Mesothelial cell of epicardium (in vitro differentiated cells): ENCODE data around the gene TRMT1. TPM values are rescaled to one million over a fixed set of nuclear protein-coding genes. Genes with fewer than 3 reads are reported as not detected.

Experiments
- DNase-seq, 2 experiments: peaks; one replicate each; pipeline ENCODE4 v3.0.0; 2021; ENCODE audit warnings: low spot score in 2 of 2; ENCODE audit not compliant: unreplicated experiment in 2 of 2
- H3K27ac Mint-ChIP-seq: 2 replicates; pipeline ENCODE4 v1.8.0; 2021; ENCODE audit warnings: mixed read lengths
- H3K27me3 Mint-ChIP-seq: 2 replicates; pipeline ENCODE4 v1.8.0; 2021; ENCODE audit warnings: low read depth, mixed read lengths
- H3K36me3 Mint-ChIP-seq: 2 replicates; pipeline ENCODE4 v1.8.0; 2021; ENCODE audit warnings: mixed read lengths
- H3K4me1 Mint-ChIP-seq: 2 replicates; pipeline ENCODE4 v1.8.0; 2021; ENCODE audit warnings: mixed read lengths
- H3K4me3 Mint-ChIP-seq: 2 replicates; pipeline ENCODE4 v1.8.0; 2021; ENCODE audit warnings: mild to moderate bottlenecking, moderate library complexity, mixed read lengths
- H3K9me3 Mint-ChIP-seq: 2 replicates; pipeline ENCODE4 v1.8.0; 2021; ENCODE audit warnings: mixed read lengths
- total RNA-seq: library from RNA; stranded (reverse); gene quantifications from 3 replicates; pipeline ENCODE4 v1.2.1, GENCODE V29; 2021
- TF ChIP-seq, protein P1 (sequence below): fragments of 200-600 bp; sonication (generic); IDR thresholded peaks from one replicate; pipeline ENCODE4 v1.5.0; 2021; ENCODE audit warnings: antibody characterized with exemption; ENCODE audit not compliant: unreplicated experiment

The TRMT1 gene
- total RNA-seq, 1 donor from 2014 or later = 57.0 TPM

DNA sequence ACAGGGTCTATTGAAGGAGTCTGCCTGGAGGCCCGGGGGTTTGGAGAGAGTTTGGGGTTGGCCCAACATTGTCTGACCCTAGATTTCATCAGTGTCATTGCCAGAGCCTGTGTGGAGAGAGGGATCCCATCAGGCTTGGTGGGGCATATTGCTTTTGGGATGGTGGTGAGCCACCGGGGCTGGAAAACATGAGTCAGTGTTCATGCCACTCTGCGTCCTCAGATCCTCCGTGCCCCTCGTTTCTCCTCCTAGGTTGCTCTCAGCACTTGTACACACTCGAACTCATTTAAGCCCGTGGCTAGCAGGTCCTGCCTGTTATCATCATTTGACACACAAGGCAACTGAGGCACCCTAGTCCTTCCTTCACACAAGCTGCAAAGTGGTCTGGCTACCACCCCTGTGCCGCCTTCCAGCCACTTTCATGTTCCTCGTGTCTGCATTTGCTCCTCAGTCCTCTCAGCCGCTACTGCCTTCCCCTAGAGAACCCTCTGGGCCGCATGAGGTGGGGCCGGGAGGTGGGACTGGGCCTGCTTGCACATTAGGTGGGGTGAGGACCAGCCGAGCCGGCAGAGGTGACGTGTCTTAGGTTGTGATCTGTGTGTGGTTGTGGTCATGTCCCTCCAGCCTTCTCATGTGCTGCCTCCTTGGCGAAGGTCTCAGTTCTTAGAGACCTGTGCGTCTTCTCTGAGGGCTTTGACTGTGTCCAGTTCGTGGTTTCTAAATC is 5.2 kb upstream of the TRMT1 start:
- no peaks in the 10 kb centered on the region for H3K27me3 Mint-ChIP-seq
- H3K27ac Mint-ChIP-seq = peak overlapping the region; percentile 62
- H3K4me1 Mint-ChIP-seq = peaks cover 27% of the 10 kb centered on the region
- TF ChIP-seq, protein P1, sequence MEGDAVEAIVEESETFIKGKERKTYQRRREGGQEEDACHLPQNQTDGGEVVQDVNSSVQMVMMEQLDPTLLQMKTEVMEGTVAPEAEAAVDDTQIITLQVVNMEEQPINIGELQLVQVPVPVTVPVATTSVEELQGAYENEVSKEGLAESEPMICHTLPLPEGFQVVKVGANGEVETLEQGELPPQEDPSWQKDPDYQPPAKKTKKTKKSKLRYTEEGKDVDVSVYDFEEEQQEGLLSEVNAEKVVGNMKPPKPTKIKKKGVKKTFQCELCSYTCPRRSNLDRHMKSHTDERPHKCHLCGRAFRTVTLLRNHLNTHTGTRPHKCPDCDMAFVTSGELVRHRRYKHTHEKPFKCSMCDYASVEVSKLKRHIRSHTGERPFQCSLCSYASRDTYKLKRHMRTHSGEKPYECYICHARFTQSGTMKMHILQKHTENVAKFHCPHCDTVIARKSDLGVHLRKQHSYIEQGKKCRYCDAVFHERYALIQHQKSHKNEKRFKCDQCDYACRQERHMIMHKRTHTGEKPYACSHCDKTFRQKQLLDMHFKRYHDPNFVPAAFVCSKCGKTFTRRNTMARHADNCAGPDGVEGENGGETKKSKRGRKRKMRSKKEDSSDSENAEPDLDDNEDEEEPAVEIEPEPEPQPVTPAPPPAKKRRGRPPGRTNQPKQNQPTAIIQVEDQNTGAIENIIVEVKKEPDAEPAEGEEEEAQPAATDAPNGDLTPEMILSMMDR = no peak
- H3K9me3 Mint-ChIP-seq = no peaks in the 10 kb centered on the region
- peaks cover 4% of the 10 kb centered on the region for H3K36me3 Mint-ChIP-seq
- DNase-seq = no peak
- no peak overlapping the region for H3K4me3 Mint-ChIP-seq

DNA sequence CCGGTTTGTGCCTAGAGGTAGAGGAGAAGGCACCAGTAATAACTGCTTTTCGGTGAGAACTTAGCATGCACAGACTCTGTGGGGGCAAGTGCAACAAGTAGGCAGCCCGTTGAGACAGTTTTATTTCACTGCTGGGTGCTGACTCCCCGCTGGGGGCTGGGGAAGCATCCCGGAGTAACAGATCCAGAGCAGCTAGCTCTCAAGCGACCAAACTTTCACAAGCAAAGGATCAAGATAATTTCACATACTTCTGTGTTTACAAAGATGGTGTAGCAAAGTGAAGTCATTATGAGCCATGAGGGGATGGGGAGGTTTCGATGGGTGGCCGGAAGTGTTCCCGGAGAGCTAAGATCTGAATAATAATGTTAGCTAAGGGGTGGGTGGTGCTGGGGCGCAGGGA is 4.3 kb upstream of the TRMT1 start:
- no peaks in the 10 kb centered on the region for H3K9me3 Mint-ChIP-seq
- H3K4me1 Mint-ChIP-seq = peaks cover 34% of the 10 kb centered on the region
- peak overlapping the region; percentile 61 for H3K27ac Mint-ChIP-seq
- no peaks in the 10 kb centered on the region for H3K27me3 Mint-ChIP-seq
- peaks cover 4% of the 10 kb centered on the region for H3K36me3 Mint-ChIP-seq
- TF ChIP-seq, protein P1 = no peak
- no peak for DNase-seq
- peak overlapping the region; percentile 14 for H3K4me3 Mint-ChIP-seq

DNA sequence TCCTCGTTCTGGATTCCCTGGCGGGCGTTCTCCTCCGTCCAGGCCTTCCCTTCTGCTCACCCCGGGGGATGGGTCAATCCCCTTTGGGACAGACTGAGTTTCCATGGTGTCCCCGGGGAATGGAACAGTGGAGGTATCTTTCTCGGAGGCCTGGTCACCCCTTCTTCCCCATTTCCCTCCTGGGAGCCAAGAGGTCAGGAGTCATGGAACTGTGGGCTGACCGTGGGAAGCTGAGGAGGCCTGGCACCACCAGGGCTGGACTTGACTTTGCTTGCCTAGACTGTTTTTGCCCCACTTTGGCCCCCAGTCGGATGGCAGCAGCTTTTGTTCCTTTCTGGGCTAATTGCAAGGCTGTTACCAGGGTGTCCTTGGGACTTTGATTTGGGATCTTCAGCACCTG is 3.5 kb upstream of the TRMT1 start:
- H3K27ac Mint-ChIP-seq = peak overlapping the region; percentile 85
- H3K27me3 Mint-ChIP-seq = no peaks in the 10 kb centered on the region
- peaks cover 42% of the 10 kb centered on the region for H3K4me1 Mint-ChIP-seq
- TF ChIP-seq, protein P1 = no peak
- DNase-seq = no peak
- H3K36me3 Mint-ChIP-seq = peaks cover 4% of the 10 kb centered on the region
- no peaks in the 10 kb centered on the region for H3K9me3 Mint-ChIP-seq
- peak overlapping the region; percentile 75 for H3K4me3 Mint-ChIP-seq

DNA sequence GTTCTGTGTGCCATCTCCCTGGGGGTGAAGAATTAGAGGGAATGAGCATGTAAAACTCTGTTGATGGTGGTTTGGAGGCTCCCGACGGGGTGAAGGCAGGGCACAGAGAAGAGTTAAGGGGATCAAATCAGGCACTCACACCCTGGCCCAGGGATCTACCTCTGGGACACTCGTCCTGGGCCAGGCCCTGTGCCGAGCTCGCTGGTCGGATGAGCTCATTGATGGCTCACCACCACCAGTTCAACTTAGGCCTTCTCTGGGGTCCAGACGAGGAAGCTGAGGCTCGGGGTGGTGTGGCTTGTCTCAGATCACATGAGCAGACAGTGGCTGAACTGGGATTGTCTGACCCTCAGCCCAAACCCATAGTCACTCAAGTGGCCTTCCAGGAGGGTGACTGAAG is 3.1 kb upstream of the TRMT1 start:
- Mint-ChIP-seq H3K4me1 (peaks cover 42% of the 10 kb centered on the region), H3K4me3 (peak overlapping the region; percentile 75), H3K9me3 (no peaks in the 10 kb centered on the region), H3K27ac (peak overlapping the region; percentile 85), H3K36me3 (peaks cover 4% of the 10 kb centered on the region), H3K27me3 (no peaks in the 10 kb centered on the region)
- no peak for DNase-seq
- TF ChIP-seq, protein P1 = no peak

DNA sequence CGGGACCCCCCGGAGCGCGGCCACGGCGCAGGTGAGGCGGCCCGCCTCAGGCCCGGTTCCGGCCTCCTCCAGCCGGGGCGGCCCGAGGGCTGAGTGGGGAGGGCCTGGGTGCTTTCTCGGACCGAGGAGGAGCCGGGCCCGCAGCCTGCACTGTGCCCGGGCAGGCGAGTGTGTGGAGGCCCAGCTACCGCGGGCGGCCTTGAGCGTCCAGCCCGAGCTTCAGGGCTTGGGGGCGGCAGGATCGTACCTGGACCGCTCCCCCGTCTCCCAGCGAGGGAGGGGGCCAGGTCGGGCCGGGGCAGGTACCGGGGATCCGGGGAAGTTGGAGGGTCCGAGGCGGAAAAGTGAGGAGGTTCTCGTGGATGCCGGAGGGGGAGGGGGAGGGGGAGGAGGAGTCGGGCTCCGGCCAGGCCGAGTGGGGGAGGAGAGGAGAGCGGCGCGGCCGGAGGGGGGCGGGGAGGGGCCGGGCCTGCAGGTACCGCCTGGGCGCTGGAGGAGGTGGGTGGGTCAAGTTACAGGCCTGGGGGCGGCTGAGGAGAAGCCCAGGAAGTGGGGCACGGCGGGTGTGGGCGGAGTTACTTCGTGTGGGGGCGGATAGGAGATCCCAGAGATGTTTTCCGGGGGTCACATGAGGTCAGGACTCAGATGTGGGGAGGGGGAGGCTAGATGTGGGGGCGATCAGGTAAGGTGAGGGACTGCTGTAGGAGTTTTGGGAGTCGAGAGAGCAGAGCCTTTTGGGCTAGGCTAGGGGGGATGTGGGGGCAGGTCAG is 2.1 kb upstream of the TRMT1 start:
- peak overlapping the region; percentile 75 for H3K4me3 Mint-ChIP-seq
- H3K36me3 Mint-ChIP-seq = peaks cover 4% of the 10 kb centered on the region
- no peaks in the 10 kb centered on the region for H3K9me3 Mint-ChIP-seq
- peak in 1 of 2 experiments; percentile 47 for DNase-seq
- no peaks in the 10 kb centered on the region for H3K27me3 Mint-ChIP-seq
- TF ChIP-seq, protein P1 = no peak
- peak overlapping the region; percentile 85 for H3K27ac Mint-ChIP-seq
- peaks cover 42% of the 10 kb centered on the region for H3K4me1 Mint-ChIP-seq
